DMS53 treated with DMSO at 0.1 percent for 48 hours (cell line): Measurements from ENCODE around the gene SH2D3C.
"Not testable (repeated sequence)": the region's sequence is repeated elsewhere in the genome, so short reads cannot be mapped to it uniquely, and the experiment has no call there.

Experiments used
- DNase-seq: peaks from one replicate; lab custom pipeline; 2025; ENCODE audit not compliant: unreplicated experiment; lab: John Stamatoyannopoulos, UW

Gene SH2D3C

DNA sequence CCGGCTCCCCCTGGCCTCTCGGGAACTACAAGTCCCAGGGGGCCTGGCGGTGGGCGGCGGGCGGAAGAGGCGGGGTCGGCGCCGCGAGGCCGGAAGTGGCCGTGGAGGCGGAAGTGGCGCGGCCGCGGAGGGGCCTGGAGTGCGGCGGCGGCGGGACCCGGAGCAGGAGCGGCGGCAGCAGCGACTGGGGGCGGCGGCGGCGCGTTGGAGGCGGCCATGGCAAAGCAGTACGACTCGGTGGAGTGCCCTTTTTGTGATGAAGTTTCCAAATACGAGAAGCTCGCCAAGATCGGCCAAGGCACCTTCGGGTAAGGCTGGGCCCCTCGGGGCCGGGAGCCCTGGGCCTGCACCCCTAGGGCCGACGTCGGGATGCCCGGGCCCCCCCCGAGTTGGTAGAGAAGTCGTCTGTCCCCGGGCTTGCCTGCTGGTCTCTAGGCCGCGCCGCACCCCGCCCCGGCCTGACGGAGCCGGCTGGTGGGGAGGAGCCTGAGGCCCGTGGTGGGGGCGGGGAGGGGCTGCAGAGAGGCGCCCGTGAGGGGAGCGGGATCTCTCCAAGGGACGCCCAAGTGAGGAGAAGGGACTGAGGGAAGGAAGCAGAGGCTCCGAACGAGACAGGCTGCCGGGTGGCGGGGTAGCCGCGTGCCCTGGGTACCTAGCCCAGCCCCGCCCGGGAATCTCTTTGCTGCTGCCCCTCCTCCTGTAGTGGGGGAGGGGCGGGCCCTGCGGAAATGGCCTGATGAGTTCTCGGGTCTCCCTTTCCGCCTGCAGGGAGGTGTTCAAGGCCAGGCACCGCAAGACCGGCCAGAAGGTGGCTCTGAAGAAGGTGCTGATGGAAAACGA lies 7.7 kb upstream of the SH2D3C start, which contains the start of gene CDK9:
Gene CDK9, plus strand, starts transcription at position 102 of the 840 bp plus-strand sequence. Its CDS starts 115 bp downstream, at position 217.
- peak; percentile 66 for DNase-seq

DNA sequence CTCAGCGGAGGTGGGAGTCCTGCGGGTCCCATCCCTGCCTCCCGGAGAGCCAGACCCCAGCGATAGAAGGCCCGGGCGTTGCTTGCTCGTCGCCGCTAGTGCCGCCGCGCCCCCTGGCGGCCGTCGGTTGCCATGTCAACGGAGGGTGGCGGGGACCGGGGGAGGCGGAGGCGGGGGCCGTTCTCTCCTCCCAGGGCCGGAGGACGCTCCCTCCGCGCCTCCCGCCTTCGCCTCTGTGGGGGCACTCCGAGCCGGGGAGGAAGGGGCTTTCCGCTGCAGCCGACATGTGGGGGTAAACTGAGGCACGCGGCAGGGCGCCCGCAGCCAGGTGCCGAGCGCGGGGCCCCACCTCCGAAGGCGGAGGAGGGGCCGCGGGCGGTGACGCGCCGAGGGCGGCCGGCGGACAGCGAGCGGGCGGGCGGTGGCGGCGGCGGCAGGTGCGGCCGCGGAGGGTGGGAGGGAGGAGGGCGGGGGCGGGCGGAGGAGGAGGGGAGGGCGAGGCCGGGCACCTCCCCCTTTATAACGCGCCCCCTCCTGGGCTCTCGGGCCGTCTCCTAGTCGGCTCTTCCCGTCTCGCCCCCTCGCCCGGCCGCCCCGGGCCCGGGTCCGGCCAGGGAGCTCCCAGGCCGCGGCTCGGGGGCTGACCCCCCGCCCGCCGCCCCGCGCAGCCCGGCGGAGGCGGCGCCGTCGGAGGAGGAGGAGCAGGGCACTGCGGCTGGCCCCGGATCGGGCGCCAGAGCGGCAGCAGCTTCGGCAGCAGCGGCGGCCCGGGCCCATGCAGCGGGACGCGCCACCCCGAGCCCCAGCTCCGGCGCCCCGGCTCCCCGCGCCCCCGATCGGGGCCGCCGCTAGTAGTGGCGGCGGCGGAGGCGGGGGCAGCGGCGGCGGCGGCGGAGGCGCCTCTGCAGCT lies 6.8 kb upstream of the SH2D3C start:
- peak; percentile 77 for DNase-seq

DNA sequence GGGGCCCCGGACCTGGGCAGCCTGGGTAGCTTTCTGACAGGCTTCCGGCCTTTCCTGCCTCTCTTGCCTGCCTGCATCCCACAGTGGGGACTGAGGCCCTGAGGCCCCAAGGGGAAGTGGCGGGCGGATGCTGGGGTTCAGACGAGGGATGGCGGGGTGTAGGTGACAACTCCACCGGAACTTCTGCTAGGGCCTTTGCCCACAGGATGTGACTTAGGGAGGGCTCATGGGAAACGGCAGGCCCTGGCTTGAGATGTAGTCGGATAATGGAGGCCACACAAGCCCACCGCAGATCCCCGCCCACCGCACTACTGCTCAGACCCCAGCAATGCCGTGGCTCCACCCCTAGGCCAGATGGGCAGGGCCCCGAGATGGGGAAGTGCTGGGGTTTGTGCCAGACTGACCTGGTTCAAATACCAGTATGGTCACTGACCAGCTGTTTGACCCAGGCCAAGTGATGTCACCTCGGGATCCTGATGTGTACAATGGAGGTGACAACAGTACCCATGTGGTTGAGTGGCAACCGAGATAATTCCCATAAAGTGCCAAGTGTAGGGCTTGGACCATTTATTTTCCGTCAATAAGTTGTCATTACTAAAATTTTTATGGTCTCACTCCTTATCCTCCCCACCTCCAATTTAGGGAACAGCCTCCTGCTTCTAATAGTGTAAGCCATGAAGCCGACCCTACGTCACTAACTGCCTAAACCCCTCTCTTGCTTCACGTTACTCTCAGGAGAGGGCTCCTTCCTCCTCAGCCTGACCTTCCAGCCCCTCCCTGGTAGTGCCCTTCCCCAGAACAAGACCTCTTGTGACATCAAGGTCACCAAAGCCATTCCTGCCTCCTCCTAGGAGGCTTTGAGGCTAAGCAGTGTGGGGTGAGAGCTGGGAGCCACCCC lies 4.9 kb upstream of the SH2D3C start:
- DNase-seq, result no peak

DNA sequence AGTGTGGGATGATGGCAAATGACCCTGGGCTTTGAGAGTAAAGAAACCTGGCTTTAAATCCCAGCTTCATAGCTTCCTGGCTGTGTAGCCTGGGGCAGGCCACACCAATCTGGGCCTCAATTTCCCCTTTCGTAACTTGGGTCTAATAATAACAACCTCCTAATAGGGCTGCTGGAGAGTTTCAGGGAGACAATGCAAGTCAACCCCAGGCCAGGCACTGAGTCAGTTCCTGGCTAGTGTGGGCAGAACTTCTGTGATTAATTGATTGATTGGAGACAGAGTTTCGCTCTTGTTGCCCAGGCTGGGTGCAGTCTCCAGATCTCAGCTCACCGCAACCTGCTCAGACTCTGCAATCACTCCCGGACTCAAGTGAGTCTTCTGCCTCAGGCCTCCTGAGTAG lies 3.3 kb upstream of the SH2D3C start:
- no peak for DNase-seq

DNA sequence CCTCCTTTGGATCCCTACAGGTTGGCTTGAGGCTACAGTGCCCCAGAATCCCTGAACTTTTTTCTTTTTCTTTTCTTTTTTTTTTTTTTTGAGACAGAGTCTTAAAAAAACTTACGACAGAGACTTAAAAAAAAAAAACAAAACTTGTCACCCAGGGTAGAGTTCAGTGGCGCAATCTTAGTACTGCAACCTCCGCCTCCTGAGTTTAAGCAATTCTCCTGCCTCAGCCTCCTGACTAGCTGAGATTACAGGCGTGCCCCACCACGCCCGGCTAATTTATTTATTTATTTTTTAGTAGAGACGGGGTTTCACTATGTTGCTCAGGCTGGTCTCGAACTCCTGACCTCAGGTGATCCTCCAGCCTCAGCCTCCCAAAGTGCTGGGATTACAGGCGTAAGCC lies 2.4 kb upstream of the SH2D3C start:
- DNase-seq, result not testable (repeated sequence)

DNA sequence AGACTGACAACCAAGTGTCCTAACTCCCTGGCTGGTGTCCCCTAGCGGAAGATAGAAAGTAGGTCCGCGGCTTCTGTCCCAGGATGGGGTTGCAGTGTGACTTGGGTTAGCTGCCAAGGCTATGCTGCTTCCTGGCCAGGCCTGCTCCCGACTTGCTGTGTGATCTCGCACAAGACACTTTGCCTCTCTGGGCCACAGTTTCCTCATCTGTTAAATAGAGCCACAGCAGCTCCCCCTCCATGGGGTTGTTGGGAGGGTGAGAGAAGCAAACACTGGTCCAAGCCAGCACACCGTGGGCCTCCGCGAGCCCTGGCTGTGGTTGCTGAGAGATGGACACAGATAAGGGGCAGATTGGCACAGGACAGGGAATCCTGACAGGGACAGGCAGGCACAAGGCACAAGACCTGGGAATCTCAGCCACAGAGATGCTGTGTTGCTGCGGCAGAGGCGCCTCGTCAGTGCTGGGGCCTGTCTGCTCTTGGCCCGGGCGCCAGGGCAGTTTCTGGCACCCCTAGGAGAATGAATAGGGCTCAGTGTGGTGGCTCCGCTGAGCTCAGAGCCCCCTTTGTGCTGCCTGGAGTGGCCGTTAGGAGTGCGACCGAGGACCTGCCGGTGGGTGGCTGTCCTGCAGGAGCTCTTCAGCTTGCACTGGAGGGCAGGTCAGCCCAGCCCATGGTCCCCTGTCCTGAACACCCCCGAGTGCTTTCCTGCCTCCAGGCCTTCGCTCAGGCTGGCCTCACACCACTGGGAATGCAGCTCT lies 1.8 kb upstream of the SH2D3C start:
- DNase-seq, result no peak

DNA sequence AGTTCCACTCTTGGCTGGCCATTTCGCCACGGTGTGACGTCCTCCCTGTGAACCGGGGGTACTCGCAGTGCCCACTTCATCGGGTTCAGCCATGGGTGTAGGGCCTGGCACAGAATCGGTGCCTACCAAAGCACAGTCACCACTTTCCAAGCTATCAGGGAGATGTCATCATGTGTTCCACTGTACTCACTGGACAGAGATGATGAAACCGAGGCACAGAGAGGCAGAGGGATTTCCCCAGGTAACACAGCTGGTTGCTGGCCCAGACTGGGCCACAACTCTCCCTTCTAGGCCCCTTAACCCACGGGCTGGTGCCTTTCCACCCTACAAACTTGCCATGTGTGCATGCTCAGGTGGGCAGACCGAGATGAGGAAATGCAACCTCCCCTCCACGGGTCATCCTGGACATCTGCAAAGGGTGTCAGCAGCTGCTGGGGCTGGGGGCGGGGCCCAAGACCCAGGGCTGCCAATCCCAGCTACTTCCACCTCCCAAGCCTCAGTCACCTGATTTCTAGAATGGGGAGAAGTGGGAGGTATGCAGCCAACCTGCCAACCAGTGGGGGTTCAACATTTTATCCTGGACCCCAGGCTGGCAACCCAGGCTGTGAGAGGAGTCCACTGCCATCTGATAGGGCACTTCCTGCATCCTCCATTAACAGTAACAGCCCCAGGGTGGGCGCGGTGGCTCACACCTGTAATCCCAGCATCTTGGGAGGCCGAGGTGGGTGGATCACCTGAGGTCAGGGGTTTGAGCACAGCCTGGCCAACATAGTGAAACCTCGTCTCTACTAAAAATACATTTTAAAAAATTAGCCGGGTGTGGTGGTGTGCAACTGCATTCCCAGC lies 893 bp upstream of the SH2D3C start:
- no peak for DNase-seq

DNA sequence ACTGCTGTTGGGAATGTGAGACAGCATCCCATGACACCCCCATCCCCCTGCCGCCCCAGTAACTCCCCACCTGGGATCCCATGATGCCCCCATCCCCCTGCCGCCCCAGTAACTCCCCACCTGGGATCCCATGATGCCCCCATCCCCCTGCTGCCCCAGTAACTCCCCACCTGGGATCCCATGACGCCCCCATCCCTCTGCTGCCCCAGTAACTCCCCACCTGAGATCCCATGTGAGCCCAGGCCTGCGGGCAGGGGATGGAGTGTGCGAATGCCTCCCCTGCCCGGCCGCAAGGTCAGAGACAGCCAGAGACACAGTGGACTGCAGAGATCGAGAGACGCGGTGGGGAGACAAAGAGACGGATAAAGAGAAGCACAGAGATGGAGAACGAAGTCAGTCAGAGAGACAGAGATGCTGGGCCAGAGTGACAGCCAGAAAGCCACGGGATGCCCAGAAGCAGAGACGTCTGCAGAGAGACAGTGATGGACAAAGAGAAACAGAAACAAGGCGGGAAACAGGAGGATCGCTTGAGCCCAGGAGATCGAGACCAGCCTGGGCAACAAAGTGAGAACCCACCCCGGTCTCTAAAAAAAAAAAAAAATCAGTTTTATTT lies 992 bp downstream of the SH2D3C start:
- no peak for DNase-seq

DNA sequence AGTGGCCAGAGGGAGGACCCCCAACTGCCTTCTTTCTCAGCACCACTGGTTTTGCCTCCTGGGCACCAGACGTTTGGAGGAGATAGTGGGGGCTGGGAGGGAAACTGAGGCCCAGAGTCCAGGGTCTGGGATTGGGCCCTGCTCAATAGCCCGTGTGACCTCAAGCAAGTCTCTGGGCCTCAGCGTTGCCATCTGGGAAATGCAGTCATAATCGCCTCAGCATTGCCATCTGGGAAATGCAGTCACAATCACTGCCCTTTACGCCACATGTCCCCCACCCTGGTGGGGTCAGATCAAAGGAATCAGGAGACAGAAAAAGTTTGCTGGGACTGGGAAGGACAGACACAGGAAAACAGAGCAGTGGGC lies 1.6 kb downstream of the SH2D3C start:
- DNase-seq, result no peak

DNA sequence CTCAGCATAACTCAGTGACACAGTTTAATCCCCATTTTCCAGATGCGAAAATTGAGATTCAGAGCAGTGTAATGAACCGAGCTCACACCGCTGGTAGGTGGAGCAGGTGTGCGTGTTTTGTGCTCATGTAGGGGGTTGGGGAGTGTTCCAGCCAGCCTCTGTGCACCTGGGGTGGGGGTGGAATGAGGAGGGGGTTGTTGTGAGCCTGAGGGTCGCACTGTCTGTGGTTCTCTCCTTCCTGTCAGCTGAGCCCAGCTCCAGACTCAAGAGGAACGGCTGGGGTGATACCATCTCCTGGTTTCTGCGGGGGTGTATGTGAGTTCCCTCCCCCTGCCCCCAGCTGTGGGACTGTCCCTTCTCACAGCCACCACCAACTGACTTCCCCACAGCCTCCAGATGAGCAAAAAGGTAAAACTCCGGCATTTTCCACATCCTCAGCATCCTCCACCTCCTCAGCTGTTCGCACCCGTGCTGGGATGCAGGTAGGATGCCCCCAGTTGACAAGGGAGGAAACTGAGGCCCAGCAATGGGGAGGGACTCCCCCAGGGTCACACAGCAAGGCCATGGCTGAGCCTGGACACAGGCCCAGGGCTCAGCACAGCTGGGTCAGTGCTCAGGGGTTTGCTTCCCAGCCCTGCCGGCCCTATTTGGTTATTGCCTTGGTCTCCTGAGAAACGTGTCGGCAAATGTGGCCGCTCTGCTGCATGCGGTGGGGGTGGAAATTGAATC lies 2.1 kb downstream of the SH2D3C start:
- DNase-seq, result no peak

DNA sequence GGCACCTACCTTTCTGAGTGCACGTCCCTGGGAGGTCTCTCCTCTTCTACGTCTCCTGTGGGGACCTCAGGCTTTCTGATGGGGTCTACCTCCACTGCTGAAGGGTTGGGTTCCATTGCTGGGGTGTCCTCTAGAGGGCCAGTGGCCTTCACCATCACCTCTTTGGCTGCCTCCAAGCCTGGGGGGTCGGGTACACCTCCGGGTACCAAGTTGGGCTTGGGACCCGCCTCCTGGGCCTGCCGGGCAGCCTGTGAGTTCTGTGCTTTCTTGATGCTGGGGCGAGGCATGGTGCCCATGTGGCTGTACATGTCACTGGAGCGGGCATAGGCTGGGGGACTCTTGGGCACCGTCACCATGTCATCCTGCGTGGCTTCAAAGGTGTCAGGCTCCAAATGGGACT lies 4.5 kb downstream of the SH2D3C start:
- DNase-seq, result no peak

DNA sequence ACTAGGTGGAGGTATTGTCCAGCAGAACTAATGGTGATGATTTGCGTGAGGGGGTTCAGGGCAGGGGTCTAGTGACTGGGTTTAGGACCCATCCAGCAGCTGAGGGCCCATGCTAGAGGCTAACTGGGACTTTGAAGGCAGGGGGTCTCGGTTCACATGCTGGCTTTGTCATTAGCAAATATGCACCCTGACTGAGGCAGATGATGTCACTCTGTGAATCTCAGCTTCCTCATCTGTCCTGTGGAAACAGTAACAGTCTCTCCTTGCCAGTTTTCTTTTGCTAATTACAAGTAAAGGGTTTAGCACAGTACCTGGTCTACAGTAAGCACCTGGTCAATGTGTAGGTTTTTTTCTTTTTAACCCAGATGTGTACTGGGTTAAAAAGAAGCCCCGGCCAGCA lies 5.2 kb downstream of the SH2D3C start:
- no peak for DNase-seq

DNA sequence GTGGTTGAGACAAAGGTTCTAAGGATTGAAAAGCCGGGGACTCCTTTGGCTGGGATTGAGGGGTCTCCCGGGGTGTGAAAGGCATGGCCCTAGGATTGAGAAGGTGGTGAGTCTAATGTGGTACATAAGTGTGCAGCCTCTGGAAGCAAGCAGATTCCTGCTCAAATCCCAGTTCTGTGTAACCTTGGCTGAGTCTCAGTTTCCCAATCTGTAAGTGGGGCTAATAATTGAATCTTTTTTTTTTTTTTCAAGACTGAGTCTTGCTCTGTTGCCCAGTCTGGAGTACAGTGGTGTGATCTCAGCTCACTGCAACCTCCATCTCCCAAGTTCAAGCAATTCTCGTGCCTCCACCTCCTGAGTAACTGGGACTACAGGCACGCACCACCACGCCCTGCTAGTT lies 5.9 kb downstream of the SH2D3C start:
- DNase-seq, result no peak

DNA sequence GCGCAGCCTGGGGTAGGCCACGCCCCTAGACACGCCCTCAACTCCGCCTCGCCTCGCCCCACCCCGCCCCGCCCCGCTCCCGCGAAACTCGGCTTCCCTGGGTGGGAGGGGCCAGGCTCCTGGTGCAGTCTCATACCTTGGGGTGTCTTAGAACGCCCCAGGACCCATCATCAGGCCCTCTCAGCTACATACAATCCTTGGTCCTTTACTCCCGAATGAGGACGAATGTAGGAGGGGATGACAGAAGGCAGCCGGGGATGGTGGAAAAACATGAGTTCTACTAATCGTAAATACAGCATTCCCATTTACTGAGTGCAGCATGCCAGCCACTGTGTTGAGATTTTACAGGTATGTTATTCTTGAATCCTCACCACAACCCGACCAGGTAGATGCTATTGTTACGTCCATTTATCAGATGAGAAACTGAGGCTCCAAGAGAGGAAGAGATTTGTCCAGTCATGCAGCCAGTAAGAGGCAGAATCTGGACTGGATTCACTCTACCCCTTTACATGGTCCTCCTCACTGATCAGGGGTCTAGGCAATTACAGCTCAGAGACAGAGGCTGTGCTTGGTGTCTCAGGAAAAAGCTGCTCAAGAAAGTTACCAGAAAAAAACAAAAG lies 6.8 kb downstream of the SH2D3C start:
- no peak for DNase-seq

DNA sequence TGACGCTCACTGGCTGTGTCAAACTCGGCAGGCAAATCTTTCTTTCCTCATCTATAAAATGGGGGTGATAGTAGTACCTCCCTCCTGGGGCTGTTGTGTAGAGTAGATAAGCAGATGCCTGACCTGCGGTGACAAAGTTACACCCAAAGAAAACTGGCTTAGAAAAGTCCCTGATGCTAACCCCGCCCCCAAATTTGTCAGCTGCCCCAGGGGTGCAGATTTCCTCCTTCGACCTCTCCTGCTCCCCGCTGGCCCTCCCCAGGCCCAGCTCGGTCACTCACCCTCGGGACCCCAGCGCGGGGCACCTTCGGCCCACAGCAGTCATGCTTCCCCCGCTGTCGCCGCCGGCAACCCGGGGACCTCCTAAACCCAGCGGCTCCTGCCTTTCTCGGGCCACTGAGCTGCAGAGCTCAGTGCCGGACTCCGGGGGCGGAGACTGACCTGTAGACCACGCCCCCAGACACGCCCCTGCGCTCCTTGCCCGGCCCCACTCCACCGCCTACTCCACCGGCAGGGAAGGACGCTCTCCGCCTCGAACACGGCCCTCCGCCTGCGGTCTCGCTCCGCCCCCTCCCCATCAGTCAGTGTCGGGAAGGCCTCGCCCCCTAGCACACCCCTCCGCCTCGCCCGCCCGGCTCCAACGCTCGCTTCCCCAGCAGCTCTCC lies 7.4 kb downstream of the SH2D3C start:
- DNase-seq, result peak; percentile 95

DNA sequence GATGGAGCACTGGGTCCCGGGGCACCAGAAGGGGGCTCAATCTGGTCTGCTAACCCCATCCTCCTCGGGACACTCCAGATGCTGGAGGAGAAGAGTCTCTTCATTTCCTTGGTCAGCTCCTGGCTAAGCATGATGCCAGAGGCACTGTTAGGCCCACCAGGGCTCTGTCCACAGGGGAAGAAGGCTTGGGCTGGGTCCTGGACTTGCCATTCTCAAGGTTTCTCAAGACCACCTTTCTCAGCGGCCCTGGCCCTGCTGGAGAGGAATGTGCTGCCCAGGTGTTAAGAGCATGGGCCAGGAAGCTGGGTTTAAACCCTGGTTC lies 7.9 kb downstream of the SH2D3C start:
- no peak for DNase-seq

DNA sequence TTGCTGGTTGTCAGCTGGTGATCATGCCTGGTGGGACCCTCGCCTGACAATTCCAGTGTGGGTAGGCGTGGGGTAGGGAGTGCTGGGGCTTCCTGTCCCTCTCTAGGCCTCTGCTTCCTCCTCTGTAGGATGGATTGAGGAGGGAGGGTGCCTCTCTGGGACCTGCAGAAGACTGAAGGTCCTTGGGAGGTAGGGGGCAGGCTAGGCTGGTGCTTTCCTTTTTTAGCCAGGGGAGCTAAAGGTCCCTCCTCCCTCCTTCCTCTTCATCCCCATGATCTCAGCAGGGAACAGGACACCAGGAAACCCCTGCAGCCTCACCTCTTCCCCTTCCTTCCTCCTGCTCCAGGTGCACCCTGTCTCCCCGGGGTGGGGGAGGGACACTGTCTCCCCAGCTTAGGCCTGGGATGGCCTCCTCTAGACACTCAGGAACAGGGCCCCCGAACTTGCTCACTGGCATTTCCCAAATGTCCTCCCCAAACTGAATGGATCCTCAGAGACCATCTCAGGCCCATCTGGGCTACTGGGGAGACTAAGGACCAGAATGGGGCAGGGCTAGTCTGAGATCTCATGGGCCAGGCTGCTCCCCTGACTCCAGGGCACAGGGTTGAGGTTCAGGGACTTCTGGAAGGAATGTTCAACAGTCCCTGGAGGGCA lies 8.4 kb downstream of the SH2D3C start:
- no peak for DNase-seq
